ENCODE measurements around the gene ADO.

GRCh38 chr10:62812672-62813439, 8.3 kb downstream of the ADO start:
- TF ChIP-seq CTCF (conservative IDR thresholded peaks at IDR 0.05) (no peak), ZFX (IDR thresholded peaks at IDR 0.05) (no peak)
